Colon (tissue), 2 donors: Measurements from ENCODE around the gene TMCO4.
"Not testable (repeated sequence)": the region's sequence is repeated elsewhere in the genome, so short reads cannot be mapped to it uniquely, and the experiment has no call there.

ENCODE experiments used
- FAIRE-seq: peaks from 2 replicates; lab custom pipeline; 2012; peaks lifted over from hg19 to GRCh38; lab: Jason Lieb, UNC
- donor health status: control.
- donor health status: control.

TMCO4 gene

GRCh38 chr1:19655718-19656080 is 144.0 kb downstream of the TMCO4 start:
- no peak for FAIRE-seq

- no peak for FAIRE-seq
Measured at GRCh38 chr1:19654886-19655717, 144.6 kb downstream of the TMCO4 start.

DNA sequence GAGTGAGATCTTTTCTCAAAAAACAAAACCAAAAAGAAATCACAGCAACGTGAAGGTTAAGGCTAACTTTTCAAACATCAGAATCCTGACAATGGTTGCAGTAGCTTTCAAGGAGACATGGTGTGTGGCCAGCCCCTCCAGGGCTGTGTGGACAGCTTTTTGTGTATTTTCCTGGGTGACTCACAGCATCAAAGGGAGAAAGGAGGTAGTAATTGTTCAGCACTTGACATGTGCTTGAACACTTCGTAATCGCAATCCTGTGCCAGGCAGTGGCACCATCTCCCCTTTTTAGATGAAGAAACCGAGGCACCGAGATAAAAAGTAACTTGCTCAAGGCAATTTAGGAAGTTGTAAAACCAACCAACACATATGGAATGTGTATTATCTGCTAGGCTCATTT is 145.3 kb downstream of the TMCO4 start:
- no peak for FAIRE-seq

GRCh38 chr1:19651141-19651737 is 148.5 kb downstream of the TMCO4 start:
- no peak for FAIRE-seq

- no peak for FAIRE-seq
Measured at GRCh38 chr1:19650416-19651140, 149.1 kb downstream of the TMCO4 start.

- no peak for FAIRE-seq
Measured at GRCh38 chr1:19648689-19649088, 151.0 kb downstream of the TMCO4 start.

DNA sequence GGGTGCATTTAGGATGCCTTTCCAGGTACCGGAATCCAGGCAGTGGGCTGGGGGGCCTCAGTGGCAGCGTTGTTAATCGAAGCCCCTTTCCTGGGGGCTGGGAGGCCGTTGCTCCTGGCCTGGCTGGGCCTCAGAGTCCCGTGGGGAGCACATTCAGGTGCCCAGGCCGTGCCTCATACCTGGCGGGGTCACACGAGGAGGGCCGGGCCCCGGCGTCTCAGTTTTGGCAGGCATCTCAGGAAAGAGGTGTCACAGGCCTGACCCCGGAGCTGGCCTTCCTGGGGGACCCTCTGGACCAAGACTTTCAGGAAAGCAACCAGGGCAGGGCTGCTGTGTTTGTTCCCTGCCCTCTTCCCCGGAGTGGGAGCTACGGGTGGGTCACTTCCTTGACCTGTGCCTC is 151.5 kb downstream of the TMCO4 start:
- no peak for FAIRE-seq

DNA sequence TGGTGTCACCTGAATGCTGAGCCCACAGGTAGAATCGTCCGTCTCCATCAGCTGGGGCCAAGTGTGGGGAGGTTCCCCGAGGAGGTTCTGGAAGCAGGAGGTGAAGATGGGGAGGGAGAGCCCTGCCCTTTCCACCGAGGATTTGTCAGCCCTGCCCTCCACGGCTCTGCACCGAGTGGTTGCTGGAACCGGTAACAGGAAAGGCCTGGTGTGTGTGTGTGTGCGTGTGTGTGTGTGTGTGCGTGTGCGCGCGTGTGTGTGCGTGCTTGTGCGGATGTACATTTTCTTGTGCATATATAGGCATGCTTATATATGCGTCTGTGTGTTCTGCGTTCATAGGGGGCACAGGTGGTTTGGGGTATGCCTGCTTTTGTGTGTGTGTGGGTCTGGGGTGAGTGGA is 152.1 kb downstream of the TMCO4 start:
- FAIRE-seq: no peak

DNA sequence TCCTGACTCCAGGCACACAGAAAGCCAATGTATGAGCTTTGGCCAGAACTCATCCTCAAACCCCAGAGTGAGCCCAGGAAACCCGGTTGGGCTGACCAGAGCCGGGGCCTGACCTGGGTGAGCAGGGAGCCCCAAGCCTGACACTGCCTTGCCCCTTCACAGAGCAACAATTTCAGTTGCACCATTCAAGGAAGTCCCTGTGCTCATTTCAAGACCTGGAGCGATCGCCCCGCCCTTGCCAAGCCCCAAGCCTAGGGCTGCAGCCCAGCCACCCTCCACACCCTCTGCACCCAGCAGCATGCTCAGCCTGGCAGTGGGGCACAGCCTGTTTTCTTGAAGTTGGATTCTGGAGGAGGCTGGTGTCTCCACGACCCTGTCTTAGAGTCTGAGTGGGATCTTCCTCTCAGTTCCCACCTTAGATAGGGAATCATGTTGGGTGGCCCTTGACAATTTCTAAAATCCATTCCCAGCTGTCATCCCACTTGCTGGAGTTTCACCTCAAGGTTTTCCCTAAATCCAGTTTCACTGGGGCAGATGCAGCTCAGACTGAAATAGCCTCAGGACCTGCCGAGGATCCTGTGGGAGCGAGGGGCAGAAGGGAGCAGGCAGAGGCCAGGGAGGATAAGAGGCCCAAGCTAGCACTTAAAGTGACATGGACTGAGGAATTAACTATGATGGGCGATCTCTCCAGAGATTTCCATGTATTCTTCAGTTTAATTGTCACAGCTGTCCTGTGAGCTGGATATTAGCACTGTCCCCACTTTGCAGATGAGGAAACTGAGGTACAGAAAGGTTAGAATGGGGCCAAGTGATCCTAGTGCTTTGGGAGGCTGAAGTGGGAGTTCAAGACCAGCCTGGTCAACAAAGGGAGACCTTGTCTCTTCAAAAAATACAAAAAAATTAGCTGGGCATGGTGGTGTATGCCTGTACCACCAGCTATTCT is 153.1 kb downstream of the TMCO4 start:
- no peak for FAIRE-seq

DNA sequence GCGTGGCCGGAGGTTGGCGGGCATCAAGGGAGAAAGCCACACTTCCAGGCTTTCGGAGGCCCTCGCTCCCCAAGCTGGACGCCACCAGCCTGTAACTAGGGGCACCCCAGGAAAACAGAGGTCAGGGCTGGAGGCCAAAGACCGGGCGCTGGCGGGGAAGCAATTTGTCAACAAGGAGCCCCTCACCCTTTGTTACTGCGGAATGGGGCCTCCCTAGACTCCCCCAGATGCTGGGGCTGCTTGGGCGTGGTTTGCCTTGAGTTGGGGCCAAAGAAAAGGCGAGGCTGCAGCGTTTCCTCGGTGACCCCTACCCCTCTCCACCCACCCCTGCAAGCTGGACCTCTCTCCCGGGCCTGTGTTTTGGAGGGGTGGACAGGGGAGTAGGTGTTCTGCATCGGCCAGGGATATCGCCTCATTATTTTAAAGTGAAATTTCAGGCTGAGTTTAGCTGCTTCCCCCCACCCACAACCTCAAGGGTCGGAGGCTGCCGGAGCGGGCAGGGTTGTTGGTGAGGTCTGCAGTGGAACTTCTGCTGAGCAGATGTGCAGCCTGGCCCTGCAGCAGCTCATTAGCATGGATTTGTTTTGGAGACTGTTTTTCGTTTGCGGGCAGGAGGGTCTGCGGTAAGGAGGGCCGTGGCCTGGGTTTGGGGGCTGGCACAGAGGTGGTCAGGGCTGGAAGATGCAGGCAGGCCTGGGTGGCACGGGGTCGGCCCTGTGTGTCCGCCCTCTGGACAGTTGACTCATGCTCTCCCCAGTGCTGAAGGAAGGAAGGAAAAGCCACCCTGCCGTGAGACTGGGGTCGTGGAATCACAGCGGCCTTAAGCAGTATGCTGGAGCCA is 154.1 kb downstream of the TMCO4 start:
- no peak for FAIRE-seq

- no peak for FAIRE-seq
Measured at GRCh38 chr1:19644681-19645410, 154.9 kb downstream of the TMCO4 start.

DNA sequence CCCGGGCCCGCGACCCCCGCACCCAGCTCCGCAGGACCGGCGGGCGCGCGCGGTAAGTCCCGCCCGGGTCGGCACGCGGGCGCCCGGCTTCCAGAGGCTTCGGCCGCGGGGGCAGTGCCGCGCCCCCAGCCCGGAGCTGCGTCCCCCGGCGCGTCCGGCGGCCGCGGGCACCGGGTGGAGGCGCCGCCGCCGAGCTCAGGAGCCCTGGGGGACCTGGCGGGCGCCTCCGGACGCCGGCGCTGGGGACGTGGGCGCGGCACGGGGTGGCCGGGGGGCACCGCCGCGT is 155.4 kb downstream of the TMCO4 start:
- no peak for FAIRE-seq

DNA sequence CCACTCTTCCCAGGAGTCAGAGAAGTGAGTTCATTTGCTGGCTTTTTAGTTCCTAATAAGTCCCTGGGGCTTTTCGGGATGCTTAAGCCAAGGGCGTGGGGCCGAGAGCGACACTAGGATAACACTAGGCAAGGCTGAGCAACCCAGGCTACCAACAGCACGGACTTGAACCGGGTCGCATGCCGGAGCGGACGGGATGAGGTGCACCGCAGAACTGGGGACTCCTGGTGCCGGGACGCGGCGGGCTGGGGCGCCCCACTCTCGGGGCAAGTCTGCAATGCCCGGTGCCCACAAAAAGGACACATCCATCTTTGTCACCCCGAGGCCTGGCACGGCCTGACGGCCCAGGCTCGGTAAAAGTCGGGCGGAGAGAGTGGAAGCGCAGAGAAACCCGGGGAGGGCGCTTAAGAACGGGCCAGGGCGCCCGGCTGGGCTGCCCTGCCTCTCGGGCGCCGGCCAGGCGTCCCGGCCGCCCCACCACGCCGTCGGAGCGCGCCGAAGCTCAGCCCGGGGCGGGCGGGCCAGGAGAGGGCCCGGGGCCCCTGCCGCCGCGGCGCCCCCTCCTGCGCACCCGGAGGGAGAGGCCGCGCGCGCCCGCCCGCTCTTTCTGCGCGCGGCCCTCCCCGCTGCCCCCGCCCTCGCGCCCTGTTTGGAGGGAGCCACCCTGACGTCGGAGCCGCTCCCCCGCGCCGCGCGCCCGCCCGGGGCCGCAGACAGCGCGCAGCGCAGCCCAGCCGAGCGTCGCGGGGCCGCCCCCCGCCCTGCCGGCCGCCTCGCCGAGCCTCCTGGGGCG is 155.9 kb downstream of the TMCO4 start, which contains the start of gene NBL1:
Gene NBL1, plus strand, starts transcription at position 710 of the 793 bp plus-strand sequence. CDS start 10,720 bp downstream, outside the sequence.
- no peak for FAIRE-seq

GRCh38 chr1:19643121-19643520 is 156.6 kb downstream of the TMCO4 start:
- no peak for FAIRE-seq

DNA sequence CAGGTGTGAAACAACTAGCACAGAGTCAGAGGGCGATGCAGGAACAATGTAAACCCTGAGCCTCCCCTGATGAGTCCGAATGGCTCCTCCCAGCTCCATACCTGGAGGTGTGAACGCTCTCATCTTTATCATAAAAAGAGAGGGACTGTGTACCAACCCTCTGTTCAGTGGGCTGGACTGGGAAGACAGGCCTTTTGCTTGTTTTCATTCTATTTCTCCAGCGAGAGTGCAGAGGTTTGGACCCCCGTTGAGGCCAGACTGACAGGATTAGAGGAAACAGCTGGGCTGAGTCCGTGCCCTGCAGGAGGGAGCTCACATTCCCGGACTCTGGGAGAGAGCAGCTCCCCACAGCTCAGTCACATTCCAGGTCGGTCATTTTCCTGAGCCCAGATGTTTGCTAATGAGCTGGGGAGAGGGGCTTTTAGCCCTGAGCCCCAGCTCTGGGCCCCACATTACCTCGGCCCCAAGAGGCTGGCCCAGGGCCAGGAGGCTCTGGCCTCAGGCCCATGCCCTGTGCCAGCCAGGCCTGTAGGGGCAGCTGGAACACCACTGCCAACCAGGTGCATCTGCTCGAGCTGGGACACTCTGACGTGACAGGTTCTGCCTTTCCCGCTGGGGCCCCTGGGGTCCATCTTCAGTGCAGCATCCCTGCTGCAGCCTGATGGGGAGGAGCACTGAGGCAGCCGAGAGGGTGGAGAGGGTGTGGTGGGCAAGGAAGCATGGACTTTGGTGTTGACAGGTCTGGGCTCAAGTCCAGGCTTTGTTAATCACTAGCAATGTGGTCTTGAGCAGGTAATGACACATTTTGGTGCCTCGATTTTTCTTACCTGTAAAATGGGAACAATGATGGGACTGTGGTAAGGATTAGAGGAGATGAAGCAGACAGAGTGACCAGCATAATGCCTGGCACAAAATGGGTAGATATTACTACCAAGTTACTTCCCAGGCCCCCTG is 159.1 kb downstream of the TMCO4 start:
- no peak for FAIRE-seq

DNA sequence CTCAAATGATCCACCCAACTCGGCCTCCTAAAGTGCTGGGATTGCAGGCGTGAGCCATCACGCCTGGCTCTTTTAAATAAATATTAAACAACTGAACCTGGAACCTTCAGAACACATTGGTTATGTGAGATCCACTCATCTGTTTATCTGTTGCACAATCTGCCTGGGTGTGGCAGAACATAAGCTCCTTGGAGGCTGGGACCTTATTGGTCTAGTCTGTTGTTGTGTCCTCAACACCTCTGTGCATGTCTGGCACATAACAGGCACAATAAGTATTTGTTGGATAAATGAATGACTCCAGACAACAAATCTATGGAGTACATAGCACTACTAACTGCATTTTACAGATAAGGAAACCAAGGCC is 159.7 kb downstream of the TMCO4 start:
- FAIRE-seq: no peak

DNA sequence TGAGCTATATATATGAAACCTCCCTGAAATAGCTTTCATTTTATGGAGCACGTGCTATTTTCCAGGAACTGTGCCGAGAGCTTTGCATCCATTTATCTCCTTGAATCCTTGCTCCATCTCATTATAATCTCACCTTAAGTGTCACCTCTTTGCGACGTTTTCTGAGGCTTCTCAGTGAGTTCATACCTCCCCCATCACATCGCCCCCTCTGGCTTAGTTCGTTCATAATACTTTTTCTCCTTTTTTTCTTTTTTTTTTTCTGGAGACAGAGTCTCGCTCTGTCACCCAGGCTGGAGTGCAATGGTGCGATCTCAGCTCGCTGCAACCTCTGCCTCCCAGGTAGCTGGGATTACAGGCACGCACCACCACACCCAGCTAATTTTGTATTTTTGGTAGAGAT is 160.5 kb downstream of the TMCO4 start:
- FAIRE-seq: not testable (repeated sequence)

DNA sequence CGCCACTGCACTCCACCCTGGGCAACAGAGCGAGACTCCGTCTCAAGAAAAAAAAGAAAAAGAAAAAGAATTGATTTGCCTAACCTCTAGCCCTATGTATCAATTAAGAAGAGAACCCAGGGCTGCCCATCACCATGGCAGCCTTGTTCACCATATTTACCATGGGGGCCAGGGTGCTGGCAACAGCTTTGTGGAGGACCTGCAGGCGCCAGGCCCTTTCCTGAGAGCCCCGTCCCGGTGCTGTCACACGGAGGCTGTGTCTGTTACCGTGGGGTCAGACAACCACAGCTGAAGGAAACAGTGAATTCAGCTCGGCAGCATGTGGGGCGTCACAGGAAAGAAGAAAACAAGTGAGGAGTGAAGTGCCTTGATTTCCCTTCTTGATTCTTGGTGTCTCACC is 162.1 kb downstream of the TMCO4 start:
- FAIRE-seq: no peak

GRCh38 chr1:19636749-19637148 is 163.0 kb downstream of the TMCO4 start:
- FAIRE-seq: not testable (repeated sequence)
